C4-2B (cell line): ENCODE data around the gene LRMDA.

Experiments used
- H3K27ac ChIP-seq: fragments of 450-650 bp; 2 replicates; pipeline ENCODE4 v1.5.1; 2017
- CTCF ChIP-seq: fragments of 450-650 bp; conservative IDR thresholded peaks from 2 replicates; pipeline ENCODE4 v1.5.1; 2017; ENCODE audit warnings: mild to moderate bottlenecking
- ZFX ChIP-seq: fragments of 450-650 bp; IDR thresholded peaks from 2 replicates; pipeline ENCODE4 v1.6.1; 2017

The LRMDA gene

GRCh38 chr10:75431180-75432111 is at the start of gene LRMDA:
Gene LRMDA, plus strand, starts transcription at chr10:75431624.
- H3K27ac ChIP-seq, result no peak within 1 kb of the TSS
- TF ChIP-seq CTCF, result no peak
- TF ChIP-seq ZFX, result no peak

- TF ChIP-seq ZFX (no peak), CTCF (no peak)
- H3K27ac ChIP-seq, result no peak overlapping the region
Measured at GRCh38 chr10:75386128-75386527, 45.3 kb upstream of the LRMDA start.

- H3K27ac ChIP-seq, result no peak overlapping the region
- TF ChIP-seq CTCF, result no peak
- no peak for TF ChIP-seq ZFX
Measured at GRCh38 chr10:75388082-75388481, 43.3 kb upstream of the LRMDA start.

- no peak for TF ChIP-seq ZFX
- TF ChIP-seq CTCF, result no peak
Measured at GRCh38 chr10:75390178-75390577, 41.2 kb upstream of the LRMDA start.

GRCh38 chr10:75392271-75392670 is 39.2 kb upstream of the LRMDA start:
- H3K27ac ChIP-seq, result no peak overlapping the region
- no peak for TF ChIP-seq ZFX

More at GRCh38 chr10:75390178-75390577, 41.2 kb upstream of the LRMDA start:
- H3K27ac ChIP-seq, result no peak overlapping the region

- H3K27ac ChIP-seq, result no peak overlapping the region
Measured at GRCh38 chr10:75392744-75393143, 38.7 kb upstream of the LRMDA start.

GRCh38 chr10:75394221-75394620 is 37.2 kb upstream of the LRMDA start:
- no peak overlapping the region for H3K27ac ChIP-seq
- no peak for TF ChIP-seq ZFX
- no peak for TF ChIP-seq CTCF

More at GRCh38 chr10:75392744-75393143, 38.7 kb upstream of the LRMDA start:
- TF ChIP-seq ZFX (no peak), CTCF (no peak)
